ENCODE data around the gene ZNF526. TPM values are rescaled to one million over a fixed set of nuclear protein-coding genes. Genes with fewer than 3 reads are reported as not detected.

The ZNF526 gene
- total and polyA plus RNA-seq, 9 of the 15 experiments (the other 6 are each of a cell fraction or from before 2014, with no cell fraction given) = 1.3 to 17.9 (median 6.2) TPM

DNA sequence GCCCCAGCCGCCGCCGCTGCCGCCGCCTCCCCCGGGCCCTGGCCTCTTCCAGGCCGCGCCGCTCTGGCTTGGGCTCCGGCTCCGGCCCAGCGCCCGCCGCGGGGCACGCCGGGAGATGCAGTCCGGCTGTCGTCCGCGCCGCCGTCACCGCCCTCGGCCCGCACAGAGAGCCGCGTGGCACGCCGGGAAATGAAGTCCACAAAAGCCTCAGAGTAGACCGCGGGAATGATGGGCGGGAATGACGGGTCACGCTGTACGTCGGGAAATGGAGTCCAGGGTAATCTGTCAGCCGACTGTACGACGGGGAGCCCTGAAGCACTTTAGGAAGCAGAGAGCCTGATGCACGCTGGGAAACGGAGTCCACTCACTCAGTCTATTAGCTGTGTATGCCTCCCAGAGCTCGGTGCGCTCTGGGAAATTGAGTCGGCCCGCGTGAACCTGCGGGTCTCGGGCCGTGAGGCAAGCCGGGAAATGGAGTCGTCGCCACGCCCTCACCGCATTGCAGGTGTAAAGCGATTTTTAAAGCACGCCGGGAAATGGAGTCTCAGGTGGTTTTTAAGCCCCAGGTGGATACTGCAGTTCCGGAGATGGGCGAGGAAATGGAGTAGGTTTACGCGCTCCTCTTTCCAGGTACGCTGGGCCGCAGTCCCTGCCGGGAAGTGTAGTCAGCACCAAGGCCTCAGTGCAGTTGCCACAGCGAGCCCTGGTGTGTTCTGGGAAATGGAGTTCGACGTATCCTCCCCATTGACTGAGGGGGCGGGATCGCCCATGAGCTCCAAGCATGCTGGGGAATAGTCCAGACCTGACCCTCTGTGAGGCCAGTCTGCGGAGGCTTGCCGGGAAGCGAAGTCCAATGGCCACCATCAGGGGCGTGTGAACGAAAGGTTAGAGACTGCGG is 22.6 kb downstream of the ZNF526 start, which contains the start of gene GSK3A (continued):
- TF ChIP-seq, protein P1, sequence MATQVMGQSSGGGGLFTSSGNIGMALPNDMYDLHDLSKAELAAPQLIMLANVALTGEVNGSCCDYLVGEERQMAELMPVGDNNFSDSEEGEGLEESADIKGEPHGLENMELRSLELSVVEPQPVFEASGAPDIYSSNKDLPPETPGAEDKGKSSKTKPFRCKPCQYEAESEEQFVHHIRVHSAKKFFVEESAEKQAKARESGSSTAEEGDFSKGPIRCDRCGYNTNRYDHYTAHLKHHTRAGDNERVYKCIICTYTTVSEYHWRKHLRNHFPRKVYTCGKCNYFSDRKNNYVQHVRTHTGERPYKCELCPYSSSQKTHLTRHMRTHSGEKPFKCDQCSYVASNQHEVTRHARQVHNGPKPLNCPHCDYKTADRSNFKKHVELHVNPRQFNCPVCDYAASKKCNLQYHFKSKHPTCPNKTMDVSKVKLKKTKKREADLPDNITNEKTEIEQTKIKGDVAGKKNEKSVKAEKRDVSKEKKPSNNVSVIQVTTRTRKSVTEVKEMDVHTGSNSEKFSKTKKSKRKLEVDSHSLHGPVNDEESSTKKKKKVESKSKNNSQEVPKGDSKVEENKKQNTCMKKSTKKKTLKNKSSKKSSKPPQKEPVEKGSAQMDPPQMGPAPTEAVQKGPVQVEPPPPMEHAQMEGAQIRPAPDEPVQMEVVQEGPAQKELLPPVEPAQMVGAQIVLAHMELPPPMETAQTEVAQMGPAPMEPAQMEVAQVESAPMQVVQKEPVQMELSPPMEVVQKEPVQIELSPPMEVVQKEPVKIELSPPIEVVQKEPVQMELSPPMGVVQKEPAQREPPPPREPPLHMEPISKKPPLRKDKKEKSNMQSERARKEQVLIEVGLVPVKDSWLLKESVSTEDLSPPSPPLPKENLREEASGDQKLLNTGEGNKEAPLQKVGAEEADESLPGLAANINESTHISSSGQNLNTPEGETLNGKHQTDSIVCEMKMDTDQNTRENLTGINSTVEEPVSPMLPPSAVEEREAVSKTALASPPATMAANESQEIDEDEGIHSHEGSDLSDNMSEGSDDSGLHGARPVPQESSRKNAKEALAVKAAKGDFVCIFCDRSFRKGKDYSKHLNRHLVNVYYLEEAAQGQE (IDR thresholded peaks at IDR 0.05; ENCODE audit: borderline replicate concordance) = no peak; the same call in 1 of the 2 replicates
- TF ChIP-seq, protein P1 (CRISPR knock-in tag; IDR thresholded peaks at IDR 0.05; ENCODE audit: low read depth) = peak; percentile 11; the same call in 1 of the 2 replicates
- TF ChIP-seq FOXM1 (IDR thresholded peaks at IDR 0.05; ENCODE audit: low read depth) (no peak), FOXM1 (CRISPR knock-in tag; IDR thresholded peaks at IDR 0.05; ENCODE audit: low read depth) (no peak), NCOA4 (IDR thresholded peaks at IDR 0.05; ENCODE audit: partially characterized antibody) (no peak), GTF2E2 (tag; IDR thresholded peaks at IDR 0.05) (0 out of 2 replicates have a peak, but pooled peaks have one; percentile 4), ELF1 (tag; IDR thresholded peaks at IDR 0.05) (peak; percentile 91), NFYB (IDR thresholded peaks at IDR 0.05; ENCODE audit: extremely low read depth, insufficient read length) (peak; percentile 6), HDGF (IDR thresholded peaks at IDR 0.05) (no peak), SP1 (CRISPR knock-in tag; IDR thresholded peaks at IDR 0.05) (peak; percentile 97), PHTF2 (CRISPR knock-in tag; IDR thresholded peaks at IDR 0.05) (no peak)
- TF ChIP-seq, protein P2, sequence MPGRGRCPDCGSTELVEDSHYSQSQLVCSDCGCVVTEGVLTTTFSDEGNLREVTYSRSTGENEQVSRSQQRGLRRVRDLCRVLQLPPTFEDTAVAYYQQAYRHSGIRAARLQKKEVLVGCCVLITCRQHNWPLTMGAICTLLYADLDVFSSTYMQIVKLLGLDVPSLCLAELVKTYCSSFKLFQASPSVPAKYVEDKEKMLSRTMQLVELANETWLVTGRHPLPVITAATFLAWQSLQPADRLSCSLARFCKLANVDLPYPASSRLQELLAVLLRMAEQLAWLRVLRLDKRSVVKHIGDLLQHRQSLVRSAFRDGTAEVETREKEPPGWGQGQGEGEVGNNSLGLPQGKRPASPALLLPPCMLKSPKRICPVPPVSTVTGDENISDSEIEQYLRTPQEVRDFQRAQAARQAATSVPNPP (IDR thresholded peaks at IDR 0.05; ENCODE audit: borderline replicate concordance, insufficient read depth, insufficient read length) = no peak
- TF ChIP-seq, protein P3, sequence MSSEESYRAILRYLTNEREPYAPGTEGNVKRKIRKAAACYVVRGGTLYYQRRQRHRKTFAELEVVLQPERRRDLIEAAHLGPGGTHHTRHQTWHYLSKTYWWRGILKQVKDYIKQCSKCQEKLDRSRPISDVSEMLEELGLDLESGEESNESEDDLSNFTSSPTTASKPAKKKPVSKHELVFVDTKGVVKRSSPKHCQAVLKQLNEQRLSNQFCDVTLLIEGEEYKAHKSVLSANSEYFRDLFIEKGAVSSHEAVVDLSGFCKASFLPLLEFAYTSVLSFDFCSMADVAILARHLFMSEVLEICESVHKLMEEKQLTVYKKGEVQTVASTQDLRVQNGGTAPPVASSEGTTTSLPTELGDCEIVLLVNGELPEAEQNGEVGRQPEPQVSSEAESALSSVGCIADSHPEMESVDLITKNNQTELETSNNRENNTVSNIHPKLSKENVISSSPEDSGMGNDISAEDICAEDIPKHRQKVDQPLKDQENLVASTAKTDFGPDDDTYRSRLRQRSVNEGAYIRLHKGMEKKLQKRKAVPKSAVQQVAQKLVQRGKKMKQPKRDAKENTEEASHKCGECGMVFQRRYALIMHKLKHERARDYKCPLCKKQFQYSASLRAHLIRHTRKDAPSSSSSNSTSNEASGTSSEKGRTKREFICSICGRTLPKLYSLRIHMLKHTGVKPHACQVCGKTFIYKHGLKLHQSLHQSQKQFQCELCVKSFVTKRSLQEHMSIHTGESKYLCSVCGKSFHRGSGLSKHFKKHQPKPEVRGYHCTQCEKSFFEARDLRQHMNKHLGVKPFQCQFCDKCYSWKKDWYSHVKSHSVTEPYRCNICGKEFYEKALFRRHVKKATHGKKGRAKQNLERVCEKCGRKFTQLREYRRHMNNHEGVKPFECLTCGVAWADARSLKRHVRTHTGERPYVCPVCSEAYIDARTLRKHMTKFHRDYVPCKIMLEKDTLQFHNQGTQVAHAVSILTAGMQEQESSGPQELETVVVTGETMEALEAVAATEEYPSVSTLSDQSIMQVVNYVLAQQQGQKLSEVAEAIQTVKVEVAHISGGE (CRISPR knock-in tag; IDR thresholded peaks at IDR 0.05) = peak in 1 of 3 experiments; percentile 85; a peak in 2 of 6 replicates

Data from K562 (cell line).